Hepatocyte (in vitro differentiated cells): Measurements from ENCODE around the gene TTC9. TPM values are rescaled to one million over a fixed set of nuclear protein-coding genes. Genes with fewer than 3 reads are reported as not detected.

ENCODE experiments used
- DNase-seq: peaks from one replicate; pipeline ENCODE4 v3.0.0-alpha.2; 2016; ENCODE audit warnings: low spot score
- H2AFZ ChIP-seq: fragments of 200-600 bp; sonication (generic); 2 replicates; pipeline ENCODE4 v1.6.0; 2016; ENCODE audit warnings: antibody characterized with exemption, mild to moderate bottlenecking
- H3K27ac ChIP-seq: fragments of 200-600 bp; sonication (generic); 2 replicates; pipeline ENCODE4 v1.5.1; 2016; ENCODE audit warnings: mild to moderate bottlenecking
- H3K27me3 ChIP-seq: fragments of 200-600 bp; sonication (generic); 2 replicates; pipeline ENCODE4 v1.6.1; 2016
- H3K36me3 ChIP-seq: fragments of 200-600 bp; sonication (generic); replicated peaks from 2 replicates; pipeline ENCODE4 v1.5.1; 2016; ENCODE audit warnings: low read depth; ENCODE audit not compliant: insufficient read depth
- H3K4me1 ChIP-seq: fragments of 200-600 bp; sonication (generic); 2 replicates; pipeline ENCODE4 v1.5.1; 2016; ENCODE audit warnings: mild to moderate bottlenecking, moderate library complexity; ENCODE audit not compliant: insufficient read depth
- H3K4me2 ChIP-seq: fragments of 200-600 bp; sonication (generic); 2 replicates; pipeline ENCODE4 v1.6.0; 2016
- H3K4me3 ChIP-seq: fragments of 200-600 bp; sonication (generic); 2 replicates; pipeline ENCODE4 v1.5.1; 2016; ENCODE audit warnings: mild to moderate bottlenecking
- H3K79me2 ChIP-seq: fragments of 200-600 bp; sonication (generic); 2 replicates; pipeline ENCODE4 v1.6.0; 2017; ENCODE audit warnings: mild to moderate bottlenecking
- H3K9me2 ChIP-seq: fragments of 200-600 bp; sonication (generic); replicated peaks from 2 replicates; pipeline ENCODE4 v1.6.0; 2017; ENCODE audit warnings: mild to moderate bottlenecking; ENCODE audit not compliant: insufficient read depth
- H3K9me3 ChIP-seq: fragments of 200-600 bp; sonication (generic); 2 replicates; pipeline ENCODE4 v1.5.1; 2016; ENCODE audit warnings: low read depth, mild to moderate bottlenecking
- H4K20me1 ChIP-seq: fragments of 200-600 bp; sonication (generic); 2 replicates; pipeline ENCODE4 v1.6.0; 2016; ENCODE audit warnings: mild to moderate bottlenecking; ENCODE audit not compliant: insufficient read depth, poor library complexity, severe bottlenecking
- EZH2 ChIP-seq: fragments of 200-600 bp; sonication (generic); IDR thresholded peaks from 2 replicates; pipeline ENCODE4 v1.6.1; 2016; ENCODE audit warnings: antibody characterized with exemption, mild to moderate bottlenecking, borderline replicate concordance
- EZH2phosphoT487 ChIP-seq: fragments of 200-600 bp; sonication (generic); IDR thresholded peaks from one replicate; pipeline ENCODE4 v1.6.1; 2018; ENCODE audit warnings: antibody characterized with exemption, mild to moderate bottlenecking, low read depth, moderate library complexity; ENCODE audit not compliant: unreplicated experiment, severe bottlenecking
- WGBS: methylation state at CpG from one replicate; pipeline ENCODE4 v1.1.6; 2016; ENCODE audit warnings: low lambda C conversion rate; ENCODE audit errors: missing lambda C conversion rate; 5-methylcytosine and 5-hydroxymethylcytosine counted together
- polyA plus RNA-seq: library from polyadenylated mRNA; unstranded; fragments of >200 nt; fragmentation: Nextera tagmentation; extraction: Ambion mirVana; gene quantifications from 2 replicates; pipeline ENCODE4 v1.2.1, GENCODE V29; 2016
- total RNA-seq: library from RNA; depleted of rRNA; stranded (reverse); fragments of >200 nt; gene quantifications from 2 replicates; pipeline ENCODE4 v1.2.3, GENCODE V29; 2014
- TF ChIP-seq, protein P1 (sequence below): fragments of 200-600 bp; sonication (generic); IDR thresholded peaks from 2 replicates; pipeline ENCODE4 v1.5.1; 2016; ENCODE audit warnings: antibody characterized with exemption, mild to moderate bottlenecking; ENCODE audit not compliant: poor library complexity

TTC9 gene
- total and polyA plus RNA-seq, 2 experiments from 2014 or later = 3.6 to 4.9 TPM

DNA sequence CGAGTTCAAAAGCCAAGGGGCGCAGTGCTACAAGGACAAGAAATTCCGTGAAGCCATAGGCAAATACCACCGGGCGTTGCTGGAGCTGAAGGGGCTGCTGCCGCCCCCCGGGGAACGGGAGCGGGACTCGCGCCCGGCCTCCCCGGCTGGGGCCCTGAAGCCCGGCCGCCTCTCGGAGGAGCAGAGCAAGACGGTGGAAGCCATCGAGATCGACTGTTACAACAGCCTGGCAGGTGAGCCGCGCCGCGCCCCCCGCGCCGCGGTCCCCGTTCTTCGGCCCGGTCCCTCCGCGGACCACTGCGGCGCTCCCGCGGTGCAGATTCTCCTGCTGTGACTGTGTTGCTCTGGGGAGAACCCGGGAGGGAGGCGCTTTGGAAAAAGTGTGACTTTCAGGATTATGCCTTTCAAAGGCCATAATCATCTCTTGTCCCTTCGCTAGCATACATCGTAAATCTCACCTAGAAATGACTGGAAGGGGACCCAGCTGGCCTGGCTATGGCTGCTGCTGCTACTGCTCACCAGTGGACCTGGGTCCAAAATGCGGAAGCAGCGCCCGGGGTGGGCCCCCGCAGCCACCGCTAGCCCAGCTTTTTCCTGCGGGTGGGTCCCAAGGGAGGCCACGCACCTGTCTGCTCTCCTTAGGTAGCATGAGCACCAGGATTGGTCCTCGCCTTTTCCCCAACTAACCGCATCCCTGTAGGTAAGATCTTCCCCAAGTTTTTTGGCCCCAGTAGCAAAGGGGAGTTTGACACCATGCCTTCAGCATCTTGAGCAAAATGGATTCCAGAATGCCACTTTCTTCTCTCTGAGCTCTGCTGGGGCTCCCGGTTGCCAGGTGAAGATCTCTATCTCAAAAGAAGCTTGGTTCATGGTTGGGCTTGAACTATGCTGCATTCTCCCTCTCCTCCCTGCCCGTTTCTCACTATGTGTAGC, 853 bp downstream of the TTC9 start:
- H3K27me3 ChIP-seq = peaks cover 32% of the 10 kb centered on the region
- TF ChIP-seq EZH2 = no peak
- TF ChIP-seq EZH2phosphoT487 = no peak
- TF ChIP-seq, protein P1, sequence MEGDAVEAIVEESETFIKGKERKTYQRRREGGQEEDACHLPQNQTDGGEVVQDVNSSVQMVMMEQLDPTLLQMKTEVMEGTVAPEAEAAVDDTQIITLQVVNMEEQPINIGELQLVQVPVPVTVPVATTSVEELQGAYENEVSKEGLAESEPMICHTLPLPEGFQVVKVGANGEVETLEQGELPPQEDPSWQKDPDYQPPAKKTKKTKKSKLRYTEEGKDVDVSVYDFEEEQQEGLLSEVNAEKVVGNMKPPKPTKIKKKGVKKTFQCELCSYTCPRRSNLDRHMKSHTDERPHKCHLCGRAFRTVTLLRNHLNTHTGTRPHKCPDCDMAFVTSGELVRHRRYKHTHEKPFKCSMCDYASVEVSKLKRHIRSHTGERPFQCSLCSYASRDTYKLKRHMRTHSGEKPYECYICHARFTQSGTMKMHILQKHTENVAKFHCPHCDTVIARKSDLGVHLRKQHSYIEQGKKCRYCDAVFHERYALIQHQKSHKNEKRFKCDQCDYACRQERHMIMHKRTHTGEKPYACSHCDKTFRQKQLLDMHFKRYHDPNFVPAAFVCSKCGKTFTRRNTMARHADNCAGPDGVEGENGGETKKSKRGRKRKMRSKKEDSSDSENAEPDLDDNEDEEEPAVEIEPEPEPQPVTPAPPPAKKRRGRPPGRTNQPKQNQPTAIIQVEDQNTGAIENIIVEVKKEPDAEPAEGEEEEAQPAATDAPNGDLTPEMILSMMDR = no peak
- H3K27ac ChIP-seq = peak overlapping the region; percentile 70
- H3K79me2 ChIP-seq = peaks cover 19% of the 10 kb centered on the region
- H3K9me2 ChIP-seq = no peaks in the 10 kb centered on the region
- peak; percentile 47 for DNase-seq
- H2AFZ ChIP-seq = peak overlapping the region; percentile 84
- WGBS = 3% methylated on average over 50 of the region's 51 CpGs
- H3K36me3 ChIP-seq = no peaks in the 10 kb centered on the region
- H3K4me3 ChIP-seq = peak overlapping the region; percentile 66
- H3K9me3 ChIP-seq = no peaks in the 10 kb centered on the region
- peak overlapping the region; percentile 98 for H3K4me2 ChIP-seq
- peaks cover 4% of the 10 kb centered on the region for H3K4me1 ChIP-seq
- H4K20me1 ChIP-seq = no peaks in the 10 kb centered on the region

DNA sequence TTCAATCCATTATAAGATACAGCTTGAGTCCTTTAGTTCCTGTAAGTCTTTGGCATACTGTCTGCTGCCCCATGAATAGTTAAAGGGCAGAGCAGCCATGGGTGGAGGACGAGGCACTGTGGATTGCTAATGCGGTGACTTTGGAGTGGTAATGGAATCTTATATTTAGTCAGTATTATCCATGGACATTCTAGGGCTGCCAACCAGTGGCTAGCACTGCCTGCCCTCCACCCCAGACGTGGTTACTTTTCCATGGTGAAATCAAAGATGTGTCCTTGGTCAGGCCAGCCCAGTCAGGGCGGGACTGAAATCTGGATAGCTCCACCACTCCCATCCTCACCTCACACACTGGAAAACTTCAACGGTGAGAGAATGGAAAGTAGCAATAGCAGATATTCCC, 2.3 kb downstream of the TTC9 start:
- TF ChIP-seq, protein P1 = no peak
- TF ChIP-seq EZH2 = no peak
- TF ChIP-seq EZH2phosphoT487 = no peak
- no peak overlapping the region for H3K4me3 ChIP-seq
- H3K4me2 ChIP-seq = peak overlapping the region; percentile 98
- H3K27ac ChIP-seq = no peak overlapping the region
- no peaks in the 10 kb centered on the region for H3K36me3 ChIP-seq
- peaks cover 29% of the 10 kb centered on the region for H3K27me3 ChIP-seq
- H3K4me1 ChIP-seq = peaks cover 4% of the 10 kb centered on the region
- H4K20me1 ChIP-seq = no peaks in the 10 kb centered on the region
- no peak overlapping the region for H2AFZ ChIP-seq
- no peak for DNase-seq
- no peaks in the 10 kb centered on the region for H3K9me2 ChIP-seq
- peaks cover 20% of the 10 kb centered on the region for H3K79me2 ChIP-seq
- WGBS = 75% methylated on average over 5 of the region's 5 CpGs
- no peaks in the 10 kb centered on the region for H3K9me3 ChIP-seq

DNA sequence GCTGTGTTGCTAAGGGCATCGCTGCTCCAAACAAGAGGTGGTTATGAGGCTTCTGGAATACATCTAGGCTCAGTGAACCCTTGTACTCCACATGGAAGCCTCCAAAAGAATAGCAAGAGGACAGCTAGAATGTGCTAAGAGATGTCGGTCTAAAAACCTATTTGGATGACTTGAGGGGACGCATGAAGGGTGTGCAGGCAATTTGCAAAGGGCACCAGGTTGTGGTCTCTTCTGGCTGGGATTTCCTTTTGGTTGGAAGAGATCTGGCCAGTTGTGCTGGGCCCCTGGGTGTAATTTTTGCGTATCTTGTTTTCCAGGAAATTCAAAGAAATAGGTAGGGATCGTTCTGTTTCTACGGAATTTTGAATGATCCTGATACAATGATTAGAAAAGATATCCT, 4.2 kb downstream of the TTC9 start:
- no peak for DNase-seq
- Histone ChIP-seq H3K9me2 (no peaks in the 10 kb centered on the region), H3K4me2 (no peak overlapping the region), H3K4me3 (no peak overlapping the region), H2AFZ (no peak overlapping the region), H4K20me1 (no peaks in the 10 kb centered on the region), H3K36me3 (no peaks in the 10 kb centered on the region), H3K9me3 (no peaks in the 10 kb centered on the region), H3K27me3 (peaks cover 17% of the 10 kb centered on the region), H3K4me1 (peaks cover 4% of the 10 kb centered on the region), H3K27ac (no peak overlapping the region), H3K79me2 (peaks cover 21% of the 10 kb centered on the region)
- 87% methylated on average over 6 of the region's 6 CpGs for WGBS
- TF ChIP-seq EZH2phosphoT487 = no peak
- no peak for TF ChIP-seq EZH2
- TF ChIP-seq, protein P1 = no peak
